Neural progenitor cell (in vitro differentiated cells): Measurements from ENCODE around the gene EIPR1. TPM values are rescaled to one million over a fixed set of nuclear protein-coding genes. Genes with fewer than 3 reads are reported as not detected.

ENCODE experiments used
- DNase-seq: peaks from one replicate; pipeline ENCODE4 v3.0.0-alpha.2; 2016; ENCODE audit warnings: low spot score
- H2AFZ ChIP-seq: fragments of 200-600 bp; sonication (generic); replicated peaks from 2 replicates; pipeline ENCODE4 v1.6.1; 2016; ENCODE audit warnings: antibody characterized with exemption
- H3F3A ChIP-seq: fragments of 200-600 bp; sonication (generic); 2 replicates; pipeline ENCODE4 v1.6.1; 2016; ENCODE audit warnings: antibody characterized with exemption, low read depth
- H3K27ac ChIP-seq: fragments of 200-600 bp; sonication (generic); 2 replicates; pipeline ENCODE4 v1.5.1; 2016; ENCODE audit warnings: mild to moderate bottlenecking
- H3K27me3 ChIP-seq: fragments of 200-600 bp; sonication (generic); 2 replicates; pipeline ENCODE4 v1.6.1; 2016; ENCODE audit warnings: mild to moderate bottlenecking, moderate library complexity
- H3K36me3 ChIP-seq: fragments of 200-600 bp; sonication (generic); 2 replicates; pipeline ENCODE4 v1.5.1; 2016
- H3K4me1 ChIP-seq: fragments of 200-600 bp; sonication (generic); 2 replicates; pipeline ENCODE4 v1.6.1; 2016; ENCODE audit warnings: mixed run types
- H3K4me2 ChIP-seq: fragments of 200-600 bp; sonication (generic); 2 replicates; pipeline ENCODE4 v1.6.1; 2016
- H3K4me3 ChIP-seq: fragments of 200-600 bp; sonication (generic); 2 replicates; pipeline ENCODE4 v1.5.1; 2016
- H3K79me2 ChIP-seq: fragments of 200-600 bp; sonication (generic); 2 replicates; pipeline ENCODE4 v1.6.1; 2016; ENCODE audit warnings: low read depth
- H3K9ac ChIP-seq: fragments of 200-600 bp; sonication (generic); 2 replicates; pipeline ENCODE4 v1.6.1; 2016
- H3K9me3 ChIP-seq: fragments of 200-600 bp; sonication (generic); 2 replicates; pipeline ENCODE4 v1.5.1; 2016; ENCODE audit warnings: low read depth
- H4K20me1 ChIP-seq: fragments of 200-600 bp; sonication (generic); 2 replicates; pipeline ENCODE4 v1.6.1; 2016; ENCODE audit warnings: low read depth
- H3K27ac Mint-ChIP-seq: 3 replicates; pipeline ENCODE4 v1.8.0; 2021; ENCODE audit warnings: mixed read lengths
- H3K27me3 Mint-ChIP-seq: 2 replicates; pipeline ENCODE4 v1.8.0; 2022; ENCODE audit warnings: low read depth, mild to moderate bottlenecking, inconsistent platforms, moderate library complexity, mixed read lengths; ENCODE audit not compliant: insufficient read depth
- H3K36me3 Mint-ChIP-seq: 3 replicates; pipeline ENCODE4 v1.8.0; 2021; ENCODE audit warnings: mixed read lengths
- H3K4me1 Mint-ChIP-seq: 3 replicates; pipeline ENCODE4 v1.8.0; 2021; ENCODE audit warnings: mixed read lengths
- H3K4me3 Mint-ChIP-seq: 3 replicates; pipeline ENCODE4 v1.8.0; 2021; ENCODE audit warnings: mild to moderate bottlenecking, moderate library complexity, mixed read lengths
- H3K9me3 Mint-ChIP-seq: 3 replicates; pipeline ENCODE4 v1.8.0; 2020; ENCODE audit warnings: mixed read lengths
- EZH2 ChIP-seq: fragments of 200-600 bp; sonication (generic); IDR thresholded peaks from 2 replicates; pipeline ENCODE4 v1.6.1; 2017; ENCODE audit warnings: antibody characterized with exemption, mild to moderate bottlenecking, moderate library complexity
- EZH2phosphoT487 ChIP-seq: fragments of 200-600 bp; sonication (generic); IDR thresholded peaks from 2 replicates; pipeline ENCODE4 v1.6.1; 2017; ENCODE audit warnings: antibody characterized with exemption
- total RNA-seq: library from RNA; depleted of rRNA; stranded (reverse); fragments of >200 nt; gene quantifications from 2 replicates; pipeline ENCODE4 v1.2.3, GENCODE V29; 2015; ENCODE audit warnings: low replicate concordance
- TF ChIP-seq, protein P1 (sequence below): fragments of 200-600 bp; sonication (generic); IDR thresholded peaks from 2 replicates; pipeline ENCODE4 v1.5.1; 2017; ENCODE audit warnings: antibody characterized with exemption, mild to moderate bottlenecking

The EIPR1 gene
- total RNA-seq, 1 donor from 2014 or later = 57.1 TPM

DNA sequence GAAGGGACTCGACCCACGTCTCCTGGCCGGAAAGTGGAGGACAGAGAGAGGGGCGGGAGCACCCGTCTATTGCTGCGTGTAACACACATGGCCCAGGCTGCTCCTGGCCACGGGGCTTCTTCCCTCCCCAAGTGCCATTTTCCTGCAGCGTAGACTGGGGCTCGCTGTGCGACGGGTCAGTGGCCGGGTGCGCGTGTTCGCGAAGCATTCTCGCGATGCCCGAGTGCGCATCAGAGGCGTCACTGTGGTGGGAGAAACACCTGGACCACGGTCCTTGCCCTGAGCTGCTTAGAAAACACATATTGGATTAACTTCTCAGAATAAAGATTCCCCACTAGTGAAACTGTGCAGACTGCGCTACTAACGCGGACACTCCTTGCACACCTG is 200.8 kb downstream of the EIPR1 start:
- Histone ChIP-seq H3K27ac (no peak overlapping the region), H3K4me3 (no peak overlapping the region), H3K9me3 (no peaks in the 10 kb centered on the region), H3K27me3 (no peaks in the 10 kb centered on the region), H4K20me1 (no peaks in the 10 kb centered on the region), H2AFZ (no peak overlapping the region), H3K79me2 (no peaks in the 10 kb centered on the region), H3K9ac (no peak overlapping the region), H3K4me1 (no peaks in the 10 kb centered on the region), H3F3A (no peaks in the 10 kb centered on the region), H3K4me2 (no peak overlapping the region), H3K36me3 (no peaks in the 10 kb centered on the region)
- TF ChIP-seq EZH2phosphoT487 (no peak), EZH2 (no peak)
- TF ChIP-seq, protein P1, sequence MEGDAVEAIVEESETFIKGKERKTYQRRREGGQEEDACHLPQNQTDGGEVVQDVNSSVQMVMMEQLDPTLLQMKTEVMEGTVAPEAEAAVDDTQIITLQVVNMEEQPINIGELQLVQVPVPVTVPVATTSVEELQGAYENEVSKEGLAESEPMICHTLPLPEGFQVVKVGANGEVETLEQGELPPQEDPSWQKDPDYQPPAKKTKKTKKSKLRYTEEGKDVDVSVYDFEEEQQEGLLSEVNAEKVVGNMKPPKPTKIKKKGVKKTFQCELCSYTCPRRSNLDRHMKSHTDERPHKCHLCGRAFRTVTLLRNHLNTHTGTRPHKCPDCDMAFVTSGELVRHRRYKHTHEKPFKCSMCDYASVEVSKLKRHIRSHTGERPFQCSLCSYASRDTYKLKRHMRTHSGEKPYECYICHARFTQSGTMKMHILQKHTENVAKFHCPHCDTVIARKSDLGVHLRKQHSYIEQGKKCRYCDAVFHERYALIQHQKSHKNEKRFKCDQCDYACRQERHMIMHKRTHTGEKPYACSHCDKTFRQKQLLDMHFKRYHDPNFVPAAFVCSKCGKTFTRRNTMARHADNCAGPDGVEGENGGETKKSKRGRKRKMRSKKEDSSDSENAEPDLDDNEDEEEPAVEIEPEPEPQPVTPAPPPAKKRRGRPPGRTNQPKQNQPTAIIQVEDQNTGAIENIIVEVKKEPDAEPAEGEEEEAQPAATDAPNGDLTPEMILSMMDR = no peak
- Mint-ChIP-seq H3K4me3 (no peak overlapping the region), H3K27me3 (peaks cover 5% of the 10 kb centered on the region), H3K27ac (no peak overlapping the region), H3K4me1 (peaks cover 15% of the 10 kb centered on the region), H3K9me3 (peaks cover 9% of the 10 kb centered on the region), H3K36me3 (peaks cover 11% of the 10 kb centered on the region)
- DNase-seq = no peak

DNA sequence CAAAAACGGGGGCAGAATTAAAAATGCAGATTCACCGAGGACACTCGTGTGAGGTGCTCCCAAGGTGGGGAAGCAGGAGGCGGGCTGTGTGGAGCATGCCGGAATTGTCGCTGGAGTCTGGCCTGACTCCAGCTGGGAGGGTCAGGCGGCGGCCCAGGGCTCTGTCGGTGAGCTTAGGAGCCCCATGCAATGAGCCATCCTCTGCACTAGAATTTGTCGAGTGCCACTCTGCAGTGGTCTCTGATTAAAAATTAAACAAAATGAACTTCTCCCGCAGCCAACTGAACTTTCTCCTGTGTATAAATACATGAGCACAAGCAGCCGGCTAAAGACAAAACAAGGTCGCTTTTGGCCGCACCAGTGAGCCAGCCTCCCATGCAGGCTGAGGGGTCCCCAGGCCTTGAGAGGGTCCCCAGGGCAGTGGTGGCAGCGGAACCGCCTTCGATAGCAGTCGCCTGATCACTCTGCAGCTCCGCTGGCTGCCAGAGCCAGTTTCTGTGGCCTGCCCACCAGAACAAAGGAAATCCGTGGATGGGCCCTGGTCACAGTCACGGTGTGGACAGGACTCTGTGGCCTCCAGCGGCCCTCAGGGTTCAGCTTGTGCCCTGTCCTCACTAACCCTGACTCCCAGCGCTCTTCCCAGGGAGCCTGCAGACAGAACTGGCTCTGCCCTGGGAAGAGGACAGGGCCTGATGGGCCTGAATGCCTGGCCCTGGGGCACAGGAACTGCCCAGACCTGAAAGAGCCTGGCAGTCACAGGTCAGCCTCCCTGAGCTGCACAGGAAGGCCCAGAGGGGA is 201.3 kb downstream of the EIPR1 start:
- H3K4me1 Mint-ChIP-seq = peaks cover 15% of the 10 kb centered on the region
- H3K4me3 Mint-ChIP-seq = no peak overlapping the region
- no peak overlapping the region for H3K4me2 ChIP-seq
- H3K79me2 ChIP-seq = no peaks in the 10 kb centered on the region
- H3K9me3 ChIP-seq = no peaks in the 10 kb centered on the region
- H4K20me1 ChIP-seq = no peaks in the 10 kb centered on the region
- H2AFZ ChIP-seq = no peak overlapping the region
- peaks cover 17% of the 10 kb centered on the region for H3K36me3 Mint-ChIP-seq
- TF ChIP-seq EZH2phosphoT487 (no peak), EZH2 (no peak)
- TF ChIP-seq, protein P1 = no peak
- no peak overlapping the region for H3K27ac Mint-ChIP-seq
- H3F3A ChIP-seq = no peaks in the 10 kb centered on the region
- H3K27me3 Mint-ChIP-seq = peaks cover 5% of the 10 kb centered on the region
- H3K9me3 Mint-ChIP-seq = peaks cover 9% of the 10 kb centered on the region
- H3K27me3 ChIP-seq = no peaks in the 10 kb centered on the region
- H3K4me3 ChIP-seq = no peak overlapping the region
- H3K9ac ChIP-seq = no peak overlapping the region
- DNase-seq = no peak
- H3K27ac ChIP-seq = no peak overlapping the region
- H3K4me1 ChIP-seq = no peaks in the 10 kb centered on the region
- H3K36me3 ChIP-seq = no peaks in the 10 kb centered on the region

DNA sequence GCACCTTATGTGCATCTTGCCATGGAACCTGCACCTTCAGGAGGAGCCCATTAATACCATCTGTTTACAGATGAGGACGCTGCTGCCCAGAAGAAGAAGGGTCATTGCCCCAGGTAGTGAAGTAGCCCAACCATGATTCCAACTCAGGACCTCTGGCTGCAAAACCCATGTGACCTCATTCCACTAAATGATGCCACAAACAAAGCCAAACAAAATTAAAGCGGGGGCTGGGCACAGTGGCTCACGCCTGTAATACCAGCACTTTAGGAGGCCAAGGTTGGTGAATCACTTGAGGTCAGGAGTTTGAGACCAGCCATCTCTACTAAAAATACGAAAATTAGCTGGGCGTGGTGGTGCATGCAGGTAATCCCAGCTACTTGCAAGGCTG is 202.1 kb downstream of the EIPR1 start:
- Mint-ChIP-seq H3K9me3 (peaks cover 4% of the 10 kb centered on the region), H3K27me3 (peaks cover 5% of the 10 kb centered on the region), H3K27ac (no peak overlapping the region), H3K36me3 (peaks cover 12% of the 10 kb centered on the region), H3K4me3 (no peak overlapping the region), H3K4me1 (peaks cover 15% of the 10 kb centered on the region)
- no peaks in the 10 kb centered on the region for H3K36me3 ChIP-seq
- no peak overlapping the region for H3K9ac ChIP-seq
- no peaks in the 10 kb centered on the region for H4K20me1 ChIP-seq
- no peaks in the 10 kb centered on the region for H3K4me1 ChIP-seq
- H3K27ac ChIP-seq = no peak overlapping the region
- no peak overlapping the region for H3K4me2 ChIP-seq
- H3K9me3 ChIP-seq = no peaks in the 10 kb centered on the region
- DNase-seq = no peak
- no peak overlapping the region for H3K4me3 ChIP-seq
- H3K79me2 ChIP-seq = no peaks in the 10 kb centered on the region
- no peaks in the 10 kb centered on the region for H3F3A ChIP-seq
- H2AFZ ChIP-seq = no peak overlapping the region
- no peaks in the 10 kb centered on the region for H3K27me3 ChIP-seq
- no peak for TF ChIP-seq EZH2phosphoT487
